GM23248 (cell line): ENCODE measurements around the gene PDLIM5. TPM values are rescaled to one million over a fixed set of nuclear protein-coding genes. Genes with fewer than 3 reads are reported as not detected.

Source experiments
- DNase-seq: peaks from one replicate; pipeline ENCODE4 v3.0.0-alpha.2; 2015
- H2AFZ ChIP-seq: fragments of 200-600 bp; sonication (generic); 2 replicates; pipeline ENCODE4 v1.6.1; 2016; ENCODE audit warnings: antibody characterized with exemption
- H3F3A ChIP-seq: fragments of 200-600 bp; sonication (generic); 2 replicates; pipeline ENCODE4 v1.6.1; 2016; ENCODE audit warnings: mild to moderate bottlenecking, antibody characterized with exemption, mixed run types; ENCODE audit not compliant: insufficient read depth
- H3K27ac ChIP-seq: fragments of 200-600 bp; sonication (generic); 2 replicates; pipeline ENCODE4 v1.5.1; 2016; ENCODE audit warnings: mild to moderate bottlenecking
- H3K27me3 ChIP-seq: fragments of 200-600 bp; sonication (generic); replicated peaks from 2 replicates; pipeline ENCODE4 v1.6.1; 2016; ENCODE audit warnings: mild to moderate bottlenecking; ENCODE audit not compliant: insufficient read depth
- H3K36me3 ChIP-seq: fragments of 200-600 bp; sonication (generic); 2 replicates; pipeline ENCODE4 v1.6.1; 2016; ENCODE audit warnings: low read depth, mild to moderate bottlenecking
- H3K4me1 ChIP-seq: fragments of 200-600 bp; sonication (generic); 2 replicates; pipeline ENCODE4 v1.6.1; 2016; ENCODE audit warnings: mild to moderate bottlenecking; ENCODE audit not compliant: insufficient read depth
- H3K4me2 ChIP-seq: fragments of 200-600 bp; sonication (generic); one replicate; pipeline ENCODE4 v1.6.1; 2016; ENCODE audit warnings: mild to moderate bottlenecking; ENCODE audit not compliant: unreplicated experiment
- H3K4me3 ChIP-seq: fragments of 200-600 bp; sonication (generic); 2 replicates; pipeline ENCODE4 v1.5.1; 2016; ENCODE audit warnings: mild to moderate bottlenecking
- H3K79me2 ChIP-seq: fragments of 200-600 bp; sonication (generic); 2 replicates; pipeline ENCODE4 v1.6.1; 2016; ENCODE audit warnings: mild to moderate bottlenecking; ENCODE audit not compliant: insufficient read depth
- H3K9ac ChIP-seq: fragments of 200-600 bp; sonication (generic); 2 replicates; pipeline ENCODE4 v1.6.1; 2016; ENCODE audit warnings: mild to moderate bottlenecking
- H3K9me2 ChIP-seq: fragments of 200-600 bp; sonication (generic); 2 replicates; pipeline ENCODE4 v1.6.1; 2016; ENCODE audit warnings: mixed run types, mild to moderate bottlenecking, moderate library complexity; ENCODE audit not compliant: insufficient read depth
- H3K9me3 ChIP-seq: fragments of 200-600 bp; sonication (generic); one replicate; pipeline ENCODE4 v1.6.1; 2017; ENCODE audit warnings: low read depth
- H4K20me1 ChIP-seq: fragments of 200-600 bp; sonication (generic); 2 replicates; pipeline ENCODE4 v1.6.0; 2016; ENCODE audit not compliant: insufficient read depth
- EZH2 ChIP-seq: fragments of 200-600 bp; sonication (generic); IDR thresholded peaks from 2 replicates; pipeline ENCODE4 v1.6.1; 2018; ENCODE audit warnings: antibody characterized with exemption, mild to moderate bottlenecking; ENCODE audit not compliant: insufficient read depth, poor library complexity, severe bottlenecking
- EZH2phosphoT487 ChIP-seq: fragments of 200-600 bp; sonication (generic); IDR thresholded peaks from 2 replicates; pipeline ENCODE4 v1.6.1; 2018; ENCODE audit warnings: antibody characterized with exemption, moderate library complexity, mild to moderate bottlenecking, low read depth; ENCODE audit not compliant: insufficient read depth
- WGBS, 2 experiments: methylation state at CpG; one replicate each; pipeline ENCODE4 v1.1.6; 2015 to 2017; ENCODE audit warnings: low lambda C conversion rate in 2 of 2, low coverage in 1 of 2; ENCODE audit errors: missing lambda C conversion rate in 2 of 2; 5-methylcytosine and 5-hydroxymethylcytosine counted together
- in situ Hi-C: fragments of 300-500 bp; cut with MboI; formaldehyde crosslinking; loops from 2 replicates; pipeline ENCODE4 v1.15.0; 2020
- polyA plus RNA-seq: library from polyadenylated mRNA; unstranded; fragments of >200 nt; fragmentation: Nextera tagmentation; extraction: Ambion mirVana; gene quantifications from 2 replicates; pipeline ENCODE4 v1.2.1, GENCODE V29; 2016
- total RNA-seq: library from RNA; depleted of rRNA; stranded (reverse); fragments of >200 nt; shearing (Covaris generic); gene quantifications from 2 replicates; pipeline ENCODE4 v1.2.3, GENCODE V29; 2014

Gene PDLIM5
- total and polyA plus RNA-seq, 2 experiments from 2014 or later, result 115 to 149 TPM

GRCh38 chr4:94517492-94517891 is 65.8 kb downstream of the PDLIM5 start:
- Histone ChIP-seq H3K27me3 (no peaks in the 10 kb centered on the region), H3K4me1 (peaks cover 31% of the 10 kb centered on the region), H3K4me3 (no peak overlapping the region), H2AFZ (no peak overlapping the region), H3K36me3 (peaks cover 5% of the 10 kb centered on the region), H3F3A (peaks cover 29% of the 10 kb centered on the region; the same call in 1 of the 2 replicates), H3K9me3 (no peaks in the 10 kb centered on the region), H4K20me1 (no peaks in the 10 kb centered on the region), H3K9me2 (no peaks in the 10 kb centered on the region), H3K27ac (peak overlapping the region; percentile 65), H3K79me2 (peaks cover 100% of the 10 kb centered on the region), H3K4me2 (peak overlapping the region; percentile 0), H3K9ac (no peak overlapping the region)
- in situ Hi-C loops, result no loop called here
- 64 to 69% methylated on average over 1 of the region's 1 CpG for WGBS, 2 experiments
- DNase-seq, result no peak
- no peak for TF ChIP-seq EZH2phosphoT487
- TF ChIP-seq EZH2, result no peak

GRCh38 chr4:94519019-94519418 is 67.3 kb downstream of the PDLIM5 start:
- Histone ChIP-seq H3K4me2 (no peak overlapping the region), H3K4me1 (peaks cover 47% of the 10 kb centered on the region), H3K9me2 (no peaks in the 10 kb centered on the region), H3F3A (peaks cover 27% of the 10 kb centered on the region), H3K27me3 (no peaks in the 10 kb centered on the region), H3K79me2 (peaks cover 100% of the 10 kb centered on the region), H3K9ac (no peak overlapping the region), H3K27ac (no peak overlapping the region), H4K20me1 (no peaks in the 10 kb centered on the region), H3K4me3 (no peak overlapping the region), H3K36me3 (peaks cover 9% of the 10 kb centered on the region), H2AFZ (no peak overlapping the region), H3K9me3 (no peaks in the 10 kb centered on the region)
- DNase-seq, result no peak
- WGBS, 2 experiments, result 80 to 90% methylated on average over 5 of the region's 5 CpGs
- TF ChIP-seq EZH2phosphoT487 (no peak), EZH2 (no peak)
- in situ Hi-C loops, result no loop called here

- TF ChIP-seq EZH2 (no peak), EZH2phosphoT487 (no peak)
- Histone ChIP-seq H3K4me3 (no peak overlapping the region), H3K27ac (no peak overlapping the region), H4K20me1 (no peaks in the 10 kb centered on the region), H3K27me3 (no peaks in the 10 kb centered on the region), H3K9me2 (no peaks in the 10 kb centered on the region), H3K4me1 (peaks cover 47% of the 10 kb centered on the region), H3K9ac (no peak overlapping the region), H3F3A (peaks cover 27% of the 10 kb centered on the region), H3K79me2 (peaks cover 100% of the 10 kb centered on the region), H3K4me2 (no peak overlapping the region), H3K36me3 (peaks cover 9% of the 10 kb centered on the region), H3K9me3 (no peaks in the 10 kb centered on the region), H2AFZ (no peak overlapping the region)
- in situ Hi-C loops, result no loop called here
- DNase-seq, result no peak
- WGBS, 2 experiments, result 68 to 76% methylated on average over 4 of the region's 4 CpGs
Observed at GRCh38 chr4:94519925-94520789, 68.4 kb downstream of the PDLIM5 start.

- Histone ChIP-seq H3K36me3 (peaks cover 9% of the 10 kb centered on the region), H3K4me1 (peaks cover 35% of the 10 kb centered on the region), H3K4me2 (peak overlapping the region; percentile 16), H3K79me2 (peaks cover 93% of the 10 kb centered on the region), H4K20me1 (no peaks in the 10 kb centered on the region), H3K27ac (peak overlapping the region; percentile 24; the same call in 1 of the 2 replicates), H3F3A (peaks cover 42% of the 10 kb centered on the region), H3K9me3 (no peaks in the 10 kb centered on the region), H3K9me2 (no peaks in the 10 kb centered on the region), H3K9ac (no peak overlapping the region), H3K27me3 (no peaks in the 10 kb centered on the region), H3K4me3 (no peak overlapping the region), H2AFZ (no peak overlapping the region)
- in situ Hi-C loops, result no loop called here
- TF ChIP-seq EZH2, result no peak
- TF ChIP-seq EZH2phosphoT487, result no peak
- DNase-seq, result peak; percentile 62
Observed at GRCh38 chr4:94523033-94523580, 71.4 kb downstream of the PDLIM5 start.
